Activated T-cell treated with anti-CD3 and anti-CD28 coated beads for 4 hours (primary cell): ENCODE results near the gene MKRN2.
"Not testable (repeated sequence)": the region's sequence is repeated elsewhere in the genome, so short reads cannot be mapped to it uniquely, and the experiment has no call there.

Experiments
- DNase-seq: peaks from one replicate; pipeline ENCODE4 v3.0.0-alpha.2; 2020

Gene MKRN2, protein sequence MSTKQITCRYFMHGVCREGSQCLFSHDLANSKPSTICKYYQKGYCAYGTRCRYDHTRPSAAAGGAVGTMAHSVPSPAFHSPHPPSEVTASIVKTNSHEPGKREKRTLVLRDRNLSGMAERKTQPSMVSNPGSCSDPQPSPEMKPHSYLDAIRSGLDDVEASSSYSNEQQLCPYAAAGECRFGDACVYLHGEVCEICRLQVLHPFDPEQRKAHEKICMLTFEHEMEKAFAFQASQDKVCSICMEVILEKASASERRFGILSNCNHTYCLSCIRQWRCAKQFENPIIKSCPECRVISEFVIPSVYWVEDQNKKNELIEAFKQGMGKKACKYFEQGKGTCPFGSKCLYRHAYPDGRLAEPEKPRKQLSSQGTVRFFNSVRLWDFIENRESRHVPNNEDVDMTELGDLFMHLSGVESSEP

GRCh38 chr3:12556690-12557472 lies at the start of gene MKRN2:
MKRN2 (plus strand) TSS chr3:12557087; CDS start chr3:12557151, 64 bp downstream.
- peak; percentile 78 for DNase-seq

DNA sequence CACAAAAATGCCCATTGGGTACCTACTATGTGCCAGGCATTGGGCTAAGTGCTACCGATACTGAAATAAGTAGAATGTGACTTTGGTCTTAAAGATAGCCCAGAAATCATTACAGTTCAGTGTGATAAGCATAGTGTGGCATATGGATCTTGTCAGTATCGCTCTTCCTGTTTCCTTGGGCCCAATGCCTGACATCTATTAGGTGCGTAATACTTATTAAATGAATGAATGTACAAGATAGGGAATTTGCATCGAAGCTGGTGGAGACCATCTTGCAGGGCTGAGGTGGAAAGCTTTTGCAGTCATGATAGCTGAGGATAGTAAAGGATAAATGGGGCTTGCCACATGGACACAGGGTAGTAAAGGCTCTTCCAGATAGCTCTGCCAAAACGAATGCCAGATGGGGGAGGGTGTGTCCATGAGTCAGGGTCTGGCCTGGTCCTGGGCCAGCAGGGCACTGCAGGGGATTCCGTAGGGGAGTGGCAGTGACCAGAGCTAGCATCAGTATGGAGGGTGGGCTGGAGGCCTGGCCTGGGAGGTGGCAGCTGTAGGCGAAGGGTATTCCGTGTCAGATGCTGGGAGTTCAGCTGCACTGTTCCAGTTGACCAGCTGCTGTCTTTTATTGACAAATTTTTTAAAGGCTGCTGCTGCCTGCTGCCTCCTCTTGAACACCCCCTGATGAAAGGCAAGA lies 49.2 kb upstream of the MKRN2 start:
- DNase-seq, result no peak

DNA sequence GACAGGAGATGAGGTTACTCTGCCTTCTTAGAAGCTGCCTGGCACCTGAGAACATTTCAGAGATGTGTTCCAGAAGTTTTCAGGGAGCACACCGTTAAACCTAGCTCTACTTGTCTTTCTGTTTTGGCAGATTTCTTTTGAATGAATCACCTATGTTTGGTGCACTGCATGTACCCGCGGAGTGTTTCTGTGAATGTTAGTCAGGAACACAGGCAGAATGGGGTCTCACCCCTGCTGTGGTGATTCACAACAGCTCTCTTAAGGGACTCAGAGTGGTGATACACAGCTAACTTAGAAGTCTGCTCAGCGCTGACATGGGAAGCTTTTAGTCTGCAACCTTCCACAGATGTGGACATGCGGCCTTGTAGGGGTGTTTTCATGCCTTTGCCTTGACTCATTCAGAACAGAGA lies 48.6 kb upstream of the MKRN2 start:
- no peak for DNase-seq

DNA sequence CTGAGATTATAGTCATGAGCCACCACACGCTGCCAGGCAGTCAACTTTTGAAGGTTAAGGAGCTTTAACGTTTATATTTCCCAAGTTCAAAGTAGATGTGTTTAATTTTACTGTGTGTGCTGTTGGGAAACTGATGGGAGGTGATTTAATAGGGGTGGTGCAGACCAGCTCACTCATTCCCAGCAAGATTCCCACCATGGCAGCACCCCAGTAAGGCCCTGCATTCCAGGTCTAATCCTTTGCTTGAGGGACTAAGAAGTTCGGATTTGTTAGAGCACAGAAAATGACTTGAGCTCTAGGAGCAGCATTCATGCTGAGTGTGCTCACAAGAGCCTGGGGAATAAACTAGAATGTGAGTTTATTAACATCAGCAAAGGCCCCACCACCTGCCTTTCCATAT lies 47.4 kb upstream of the MKRN2 start:
- no peak for DNase-seq

- no peak for DNase-seq
Observed at GRCh38 chr3:12512534-12513118, 44.3 kb upstream of the MKRN2 start.

GRCh38 chr3:12513694-12514446 lies 43.0 kb upstream of the MKRN2 start:
- no peak for DNase-seq

- no peak for DNase-seq
Observed at GRCh38 chr3:12515631-12516030, 41.3 kb upstream of the MKRN2 start.

GRCh38 chr3:12516873-12517272 lies 40.0 kb upstream of the MKRN2 start:
- no peak for DNase-seq

DNA sequence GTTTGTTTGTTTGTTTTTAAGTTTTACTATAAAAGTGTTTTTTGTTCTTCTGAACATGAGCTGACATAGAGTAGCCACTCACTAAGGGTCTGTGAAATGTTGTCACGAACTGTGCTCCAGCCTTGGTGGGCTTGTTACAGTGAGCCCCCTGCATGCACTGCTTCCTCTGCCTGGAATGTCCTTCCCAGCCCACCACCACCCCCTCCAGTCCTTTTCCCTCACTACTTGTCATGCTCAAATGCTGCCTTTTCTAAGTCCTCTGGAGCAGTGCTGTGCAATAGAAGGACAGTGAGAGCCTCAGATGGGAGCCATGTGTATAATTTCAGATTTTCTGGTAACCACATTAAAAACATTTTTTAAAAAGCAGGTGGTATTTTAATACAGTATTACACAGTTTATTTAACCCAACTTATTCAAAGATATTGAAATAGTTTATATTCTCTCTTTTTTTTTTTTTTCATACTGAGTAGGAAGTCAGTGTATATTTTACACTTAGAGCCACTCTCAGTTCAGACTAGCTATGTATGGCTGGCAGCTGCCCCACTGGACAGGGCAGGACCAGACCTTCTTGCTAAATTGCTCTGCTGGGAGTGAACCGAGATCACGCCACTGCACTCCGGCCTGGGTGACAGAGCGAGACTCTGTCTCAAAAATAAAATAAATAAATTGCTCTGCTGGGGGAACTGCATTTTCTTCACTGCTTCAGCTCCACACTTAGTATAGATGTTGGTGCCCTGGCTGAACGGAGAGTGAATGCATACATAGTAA lies 38.4 kb upstream of the MKRN2 start:
- no peak for DNase-seq

GRCh38 chr3:12521010-12521409 lies 35.9 kb upstream of the MKRN2 start:
- DNase-seq, result no peak

- DNase-seq, result no peak
Observed at GRCh38 chr3:12522721-12523120, 34.2 kb upstream of the MKRN2 start.

GRCh38 chr3:12527757-12528143 lies 29.1 kb upstream of the MKRN2 start:
- DNase-seq, result no peak

- no peak for DNase-seq
Observed at GRCh38 chr3:12532182-12532581, 24.7 kb upstream of the MKRN2 start.

GRCh38 chr3:12536423-12536822 lies 20.5 kb upstream of the MKRN2 start:
- DNase-seq, result no peak

DNA sequence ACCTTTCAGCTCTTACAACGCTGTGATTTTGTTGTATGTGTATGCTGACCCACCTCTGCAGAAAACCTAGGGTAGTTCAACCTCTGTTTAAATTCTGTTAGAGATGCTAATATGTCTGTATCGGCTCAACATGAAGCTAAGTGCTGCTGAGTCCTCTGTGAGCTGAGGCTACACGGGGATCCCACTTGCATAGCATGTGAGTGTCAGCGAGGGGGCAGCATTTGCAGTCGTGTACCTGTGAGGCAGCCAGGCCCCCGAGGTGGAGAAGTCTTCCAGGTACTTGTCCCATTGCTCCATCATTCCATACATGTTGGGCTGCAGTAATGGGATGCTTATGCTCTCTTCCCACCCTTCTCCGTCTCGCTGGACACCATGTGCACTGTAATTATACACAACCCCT lies 15.3 kb upstream of the MKRN2 start:
- no peak for DNase-seq

DNA sequence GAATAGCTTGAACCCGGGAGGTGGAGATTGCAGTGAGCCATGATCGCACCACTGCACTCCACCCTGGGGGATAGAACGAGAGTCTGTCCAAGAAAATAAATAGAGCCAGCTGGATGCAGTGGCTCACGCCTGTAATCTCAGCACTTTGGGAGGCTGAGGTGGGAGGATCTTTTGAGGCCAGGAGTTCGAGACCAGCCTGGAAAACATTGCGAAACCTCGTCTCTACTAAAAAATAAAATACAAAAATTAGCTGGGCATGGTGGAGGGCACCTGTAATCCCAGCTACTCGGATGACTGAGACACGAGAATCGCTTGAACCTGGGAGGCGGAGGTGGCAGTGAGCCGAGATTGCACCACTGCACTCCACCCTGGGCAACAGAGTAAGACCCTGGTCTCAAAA lies 13.4 kb upstream of the MKRN2 start:
- DNase-seq, result not testable (repeated sequence)

- no peak for DNase-seq
Observed at GRCh38 chr3:12544652-12545472, 12.0 kb upstream of the MKRN2 start.

GRCh38 chr3:12545473-12545791 lies 11.5 kb upstream of the MKRN2 start, which contains the start of gene MKRN2OS:
MKRN2OS (minus strand) TSS chr3:12545499; CDS start chr3:12545464, 35 bp downstream.
- DNase-seq, result no peak

DNA sequence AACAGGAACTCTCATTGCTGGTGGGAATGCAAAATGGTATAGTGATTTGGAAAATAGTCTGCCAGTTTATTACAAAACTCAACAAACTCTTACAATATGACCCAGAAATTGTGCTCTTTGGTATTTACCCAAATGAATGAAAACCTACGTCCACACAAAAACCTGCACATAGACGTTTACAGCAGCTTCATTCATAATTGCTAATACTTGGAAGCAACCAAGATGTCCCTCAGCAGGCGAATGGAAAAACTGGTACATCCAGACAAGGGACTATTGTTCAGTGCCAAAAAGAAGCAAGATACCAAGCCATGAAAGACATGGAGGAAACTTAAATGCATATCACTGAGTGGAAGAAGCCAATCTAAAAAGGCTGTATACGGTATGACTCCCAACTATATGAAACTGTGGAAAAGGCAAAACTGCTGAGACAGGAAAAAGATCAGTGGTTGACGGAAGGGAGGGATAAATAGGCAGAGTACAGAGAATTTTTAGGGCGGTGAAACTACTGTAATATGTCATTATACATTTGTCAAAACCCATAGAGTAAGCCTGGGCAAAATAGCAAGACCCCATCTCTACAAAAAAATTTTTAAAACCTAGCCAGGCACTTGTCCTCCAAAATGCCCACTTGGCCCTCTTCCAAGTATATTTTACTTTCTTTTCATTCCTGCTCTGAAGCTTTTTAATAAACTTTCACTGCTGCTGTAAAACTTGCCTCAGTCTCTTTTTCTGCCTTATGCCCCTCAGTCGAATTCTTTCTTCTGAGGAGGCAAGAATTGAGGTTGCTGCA lies 6.7 kb upstream of the MKRN2 start:
- DNase-seq, result no peak

- DNase-seq, result no peak
Observed at GRCh38 chr3:12553921-12554391, 2.9 kb upstream of the MKRN2 start.
